GM18873 (cell line): Measurements from ENCODE around the gene TTLL1.

Experiments
- ATAC-seq: cut with Tn5 transposase; IDR thresholded peaks from one replicate; pipeline ENCODE4 v1.9.1; 2021; ENCODE audit warnings: mild to moderate bottlenecking, moderate library complexity, moderate number of reproducible peaks; ENCODE audit not compliant: unreplicated experiment, low FRiP score

The TTLL1 gene

DNA sequence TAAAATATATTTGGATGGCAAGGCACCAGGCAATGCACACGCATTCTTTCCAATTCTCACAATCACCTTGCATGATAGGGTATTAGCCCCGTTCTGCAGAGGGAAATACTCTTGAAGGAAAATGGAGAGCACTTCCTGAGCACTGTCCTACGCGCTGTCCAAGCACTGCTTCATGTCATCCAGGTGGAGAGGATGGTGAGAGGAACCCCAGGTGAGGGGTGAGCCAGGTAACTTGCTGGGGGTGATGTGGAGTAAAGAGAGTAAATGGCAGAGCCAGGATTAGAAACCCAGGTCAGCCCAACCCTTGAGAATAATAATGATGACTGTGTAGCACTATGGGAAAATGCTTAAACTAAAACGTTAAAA, 73.5 kb downstream of the TTLL1 start:
- no peak for ATAC-seq

DNA sequence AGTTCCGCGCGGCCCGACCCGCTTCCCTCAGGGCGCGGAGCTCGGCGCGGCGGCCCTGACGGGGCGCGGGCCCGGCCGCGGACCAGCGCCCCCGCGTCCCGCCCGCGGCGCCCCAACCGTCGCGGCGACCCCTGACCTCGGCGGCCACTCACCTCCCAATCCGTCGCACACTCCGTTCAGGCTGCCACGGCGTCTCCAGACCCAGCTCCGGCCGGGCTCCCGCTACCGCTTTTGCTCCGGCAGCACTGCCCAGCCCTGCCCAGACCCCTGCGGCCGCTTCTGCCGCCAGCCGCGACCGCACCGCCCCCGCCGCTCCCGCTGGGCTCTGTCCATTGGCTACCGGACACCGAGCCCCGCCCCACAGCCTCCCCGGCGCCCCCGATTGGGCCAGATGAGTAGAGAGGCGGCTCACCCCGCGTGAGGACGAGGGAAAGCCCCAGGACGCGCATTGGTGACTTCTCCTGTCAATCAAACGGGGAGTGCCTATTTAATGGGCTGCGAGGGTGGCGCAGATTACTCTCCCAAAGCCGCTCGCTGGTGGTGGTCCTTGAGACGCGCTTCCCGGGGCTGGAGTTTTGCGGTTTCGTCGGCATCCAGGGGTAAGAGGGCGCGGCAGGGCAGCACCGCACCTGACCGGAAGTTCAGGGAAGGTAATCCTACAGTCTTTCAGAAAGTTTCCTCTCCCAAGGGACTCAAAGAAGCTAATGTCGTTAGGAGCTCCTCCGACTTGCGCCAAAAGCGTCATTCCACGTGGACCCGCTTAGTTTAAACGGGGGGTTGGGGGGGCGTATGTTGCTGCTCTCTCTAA, 74.1 kb downstream of the TTLL1 start, which contains the start of gene PACSIN2:
PACSIN2 (minus strand) TSS at position 281 of the 808 bp plus-strand sequence. CDS start 103,069 bp downstream, outside the sequence.
- ATAC-seq = peak; percentile 83

DNA sequence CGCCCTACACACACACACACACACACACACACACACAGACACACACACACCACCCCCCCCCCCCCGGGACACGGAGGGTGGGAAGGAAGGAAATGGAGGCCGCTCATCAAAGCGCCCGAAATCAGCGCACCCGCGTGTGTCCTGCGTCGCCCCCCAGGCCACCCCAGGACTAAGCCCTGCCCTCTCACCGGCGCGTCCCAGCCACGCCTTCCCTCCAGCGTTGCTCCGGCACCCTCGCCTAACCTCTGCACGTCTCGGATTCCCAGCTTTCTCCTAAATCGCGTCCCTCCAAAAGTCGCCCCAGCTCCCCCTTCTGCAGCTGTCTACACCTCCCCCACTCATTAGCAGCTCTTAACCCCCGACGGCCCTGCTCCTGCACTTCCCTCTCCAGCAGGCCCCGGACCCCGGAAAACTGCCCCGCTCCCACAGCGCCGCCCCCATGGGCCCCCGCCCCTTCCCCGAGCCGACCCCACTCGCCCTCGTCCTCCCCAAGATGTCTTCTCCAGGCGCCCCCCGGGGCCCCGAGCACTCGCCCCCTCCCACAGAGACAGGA, 74.8 kb downstream of the TTLL1 start:
- ATAC-seq = no peak

DNA sequence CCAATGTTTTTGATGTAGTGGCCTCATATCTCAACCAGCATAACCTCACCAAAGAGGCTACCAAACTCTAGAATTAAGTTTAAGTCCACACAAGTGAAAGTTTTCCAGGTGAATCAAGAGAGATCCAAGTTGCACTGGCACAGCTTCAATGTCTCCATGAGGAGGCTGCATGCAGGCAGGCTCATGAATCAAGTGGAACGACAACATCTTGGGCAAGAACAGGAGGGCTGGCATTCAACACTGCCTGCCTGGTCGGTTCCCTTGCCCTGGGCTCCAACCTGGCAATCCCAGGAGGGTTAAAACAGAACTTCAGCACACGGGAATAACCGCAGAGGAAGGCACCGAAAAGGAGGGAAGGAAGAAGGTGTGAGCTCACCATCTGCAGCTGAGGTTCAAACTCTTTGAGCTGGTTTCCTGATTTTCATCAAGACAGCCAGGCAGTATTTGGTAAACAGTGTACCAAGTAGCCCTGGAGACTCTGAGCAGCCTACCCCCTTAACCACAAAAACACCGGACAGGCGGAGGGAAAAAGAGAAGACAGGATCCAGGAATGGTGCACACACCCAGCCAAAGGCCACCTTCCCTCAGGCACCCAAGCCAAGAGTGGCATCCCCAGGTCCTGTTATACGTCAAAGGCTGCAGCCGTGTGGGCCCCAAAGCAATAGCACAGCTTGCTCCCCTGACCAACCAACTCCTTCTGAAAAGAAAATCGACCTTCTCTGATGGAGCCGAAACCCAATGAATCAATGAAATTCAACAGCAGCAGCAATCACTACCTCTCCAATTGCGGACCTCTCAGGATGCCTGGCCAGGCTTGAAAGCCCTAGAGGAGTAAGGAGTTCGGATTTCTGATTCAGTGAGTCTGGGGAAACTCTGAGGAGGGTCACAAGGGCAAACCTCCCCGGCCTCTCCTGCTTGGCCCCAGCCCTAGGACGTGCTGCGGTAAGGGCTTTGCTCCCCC, 75.6 kb downstream of the TTLL1 start:
- ATAC-seq = no peak

DNA sequence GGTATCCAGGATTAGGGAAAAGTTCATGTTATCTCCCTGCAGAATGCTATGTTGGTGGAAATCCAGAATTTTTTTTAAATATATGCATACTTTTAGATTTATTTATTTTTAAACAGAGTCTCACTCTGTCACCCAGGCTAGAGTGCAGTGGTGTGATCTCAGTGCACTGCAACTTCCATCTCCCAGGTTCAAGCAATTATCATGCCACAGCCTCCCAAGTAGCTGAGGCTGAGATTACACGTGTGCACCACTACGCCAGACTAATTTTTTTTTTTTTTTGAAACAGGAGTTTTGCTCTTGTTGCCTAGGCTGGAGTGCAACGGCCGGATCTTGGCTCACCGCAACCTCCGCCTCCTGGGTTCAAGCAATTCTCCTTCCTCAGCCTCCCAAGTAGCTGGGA, 76.8 kb downstream of the TTLL1 start:
- no peak for ATAC-seq

DNA sequence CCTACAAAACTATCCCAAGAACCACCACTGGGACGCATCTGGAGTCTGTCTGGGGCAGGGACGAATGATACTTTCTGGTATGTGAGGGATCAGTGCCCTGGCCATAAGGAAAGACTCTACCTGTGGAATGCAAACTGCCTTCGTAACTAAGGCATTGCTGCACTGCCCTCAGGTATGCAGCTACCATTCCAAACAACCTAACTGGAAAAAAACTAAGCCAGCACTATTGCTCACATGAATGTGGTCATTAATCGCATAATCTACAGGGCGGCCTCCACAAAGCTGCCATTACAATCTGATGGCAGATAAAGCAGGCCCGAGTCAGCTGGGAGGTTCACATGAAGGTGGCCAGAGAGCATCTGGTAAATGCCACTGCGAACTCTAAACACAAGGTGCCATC, 78.1 kb downstream of the TTLL1 start:
- ATAC-seq = no peak

DNA sequence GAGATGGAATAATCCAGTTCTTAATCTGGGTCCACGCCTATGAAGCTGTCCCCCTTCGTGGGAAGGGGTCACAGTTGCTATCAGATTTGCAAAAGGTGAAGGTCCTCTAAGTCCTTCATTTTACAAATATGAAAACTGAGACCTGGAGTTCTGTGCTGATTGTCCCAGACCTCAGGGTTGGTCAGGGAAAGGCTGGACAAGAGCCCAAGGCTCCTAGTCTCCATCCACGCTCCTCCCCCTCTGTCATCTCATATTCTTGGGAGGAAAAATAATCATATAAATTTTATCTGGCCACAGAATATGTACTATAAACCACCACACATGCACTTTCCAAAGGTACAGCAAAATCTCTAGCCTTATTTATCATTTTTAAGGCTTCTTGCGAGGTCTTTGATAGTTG, 79.7 kb downstream of the TTLL1 start:
- no peak for ATAC-seq

DNA sequence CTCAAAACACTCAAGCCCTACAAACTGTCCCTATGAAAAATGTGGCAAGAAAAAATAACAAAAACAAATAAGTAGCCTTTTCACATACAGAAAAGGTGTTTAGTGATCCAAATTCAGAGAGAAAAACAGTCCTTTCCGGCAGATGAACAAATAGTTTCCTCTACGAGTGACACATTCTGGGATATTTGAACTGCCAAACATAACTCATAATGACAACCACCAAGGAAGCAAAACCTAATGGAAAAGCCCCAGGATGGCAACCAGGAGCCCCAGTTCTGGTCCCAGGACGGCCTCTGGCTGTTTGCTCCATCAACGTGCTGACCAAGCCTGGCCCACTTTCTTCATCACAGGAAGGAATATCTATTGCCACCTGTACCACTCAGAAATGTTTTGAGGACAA, 80.3 kb downstream of the TTLL1 start:
- no peak for ATAC-seq

DNA sequence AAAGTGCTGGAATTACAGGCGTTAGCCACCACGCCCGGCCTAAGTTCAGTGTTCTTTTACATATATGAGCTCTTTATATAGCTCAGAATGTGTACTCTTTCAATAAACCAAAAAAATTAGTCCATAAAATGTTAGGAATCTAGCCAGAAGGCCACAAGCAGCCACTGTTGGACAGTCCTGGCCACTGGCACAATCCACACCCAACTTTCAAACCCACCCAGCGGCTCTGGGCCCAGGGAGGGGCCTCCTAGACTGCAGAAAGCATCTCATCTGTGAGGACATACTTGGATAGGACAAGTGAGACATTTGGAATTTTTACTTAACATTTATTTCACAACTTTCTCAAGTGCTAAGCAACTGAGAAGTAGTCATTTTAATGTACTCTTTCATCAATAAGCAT, 80.7 kb downstream of the TTLL1 start:
- no peak for ATAC-seq

DNA sequence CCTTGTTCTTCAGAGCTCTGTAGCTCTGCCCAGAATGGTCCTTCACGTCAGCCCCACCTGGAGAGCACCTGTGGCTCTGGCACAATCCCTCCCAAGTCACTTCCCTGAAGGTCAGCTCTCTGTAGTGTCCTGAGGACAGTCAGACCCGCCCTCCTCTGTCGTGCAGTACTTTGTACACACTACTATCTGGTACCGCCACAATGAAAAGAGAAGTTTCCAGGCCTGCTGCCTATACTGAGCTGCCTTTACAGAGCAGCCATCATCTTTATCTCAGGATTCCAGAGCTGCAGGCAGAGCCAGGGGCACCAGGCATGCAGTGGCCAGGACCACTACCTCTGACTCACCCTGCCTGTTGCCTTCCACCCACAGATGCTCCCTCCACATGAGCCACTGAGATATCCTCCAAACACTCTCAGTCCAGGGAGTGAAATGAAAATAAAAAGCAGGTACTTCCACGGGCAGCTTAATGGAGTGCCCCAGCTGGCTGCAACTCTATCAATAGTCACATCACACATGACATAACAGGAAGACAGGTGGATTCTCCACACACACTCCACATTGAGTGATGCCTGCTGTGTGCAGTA, 81.6 kb downstream of the TTLL1 start:
- ATAC-seq = no peak

DNA sequence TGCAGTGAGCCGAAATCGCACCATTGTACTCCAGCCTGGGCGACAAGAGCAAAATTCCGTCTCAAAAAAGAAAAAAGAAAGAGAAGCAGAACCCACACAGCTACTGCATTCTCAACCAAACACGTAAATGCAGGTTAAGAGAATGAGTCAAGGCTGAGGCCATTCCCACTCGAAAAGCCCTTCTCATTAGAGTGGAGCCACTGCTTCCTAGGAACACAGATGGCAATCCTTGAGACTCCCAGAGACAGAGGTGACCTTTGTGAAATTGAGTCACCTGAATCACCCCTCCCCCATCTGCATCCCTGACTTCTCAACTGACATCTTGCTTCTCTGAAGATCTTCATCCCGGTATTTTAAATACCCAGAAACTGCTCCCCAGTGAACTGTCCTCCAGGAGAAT, 82.4 kb downstream of the TTLL1 start:
- ATAC-seq = no peak

DNA sequence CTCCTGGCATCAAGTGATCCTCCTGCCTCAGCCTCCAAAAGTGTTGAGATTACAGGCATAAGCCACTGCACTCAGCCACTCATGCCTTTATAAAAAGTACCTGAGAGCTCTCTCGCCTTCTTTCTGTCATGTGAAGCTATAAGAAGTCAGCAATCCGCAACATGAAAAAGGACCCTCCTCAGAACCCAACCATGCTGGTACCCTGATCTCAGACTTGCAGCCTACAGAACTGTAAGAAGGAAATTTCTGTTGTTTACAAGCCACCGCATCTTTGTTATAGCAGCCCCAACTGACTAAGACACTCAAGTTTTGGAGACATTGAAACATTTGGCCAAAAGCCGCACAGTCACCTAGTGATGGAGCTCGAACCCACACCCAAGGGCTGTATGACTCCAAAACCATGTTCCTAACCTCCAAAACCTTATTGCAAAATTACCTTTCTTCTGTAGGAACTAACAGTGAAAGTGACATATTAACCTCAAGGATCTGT, 83.1 kb downstream of the TTLL1 start:
- ATAC-seq = no peak

DNA sequence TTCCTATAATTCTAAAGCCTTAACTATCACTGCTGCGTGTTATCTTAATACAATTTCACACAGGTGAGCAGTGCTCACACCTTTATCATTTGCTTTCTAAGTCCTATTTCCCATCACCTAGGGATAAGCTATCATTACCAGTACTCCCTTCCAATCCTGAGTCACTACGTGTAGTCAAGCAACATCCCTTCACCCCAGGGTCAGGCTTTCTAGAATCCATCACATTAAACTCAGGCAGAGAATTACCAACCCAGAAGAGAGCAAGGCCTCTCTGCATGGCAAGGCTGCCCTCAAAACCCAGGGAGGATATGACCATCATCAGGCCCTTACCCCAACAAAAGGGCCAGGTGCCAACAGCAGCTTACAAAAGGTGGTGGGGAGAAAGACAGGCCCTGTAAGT, 84.1 kb downstream of the TTLL1 start:
- no peak for ATAC-seq

DNA sequence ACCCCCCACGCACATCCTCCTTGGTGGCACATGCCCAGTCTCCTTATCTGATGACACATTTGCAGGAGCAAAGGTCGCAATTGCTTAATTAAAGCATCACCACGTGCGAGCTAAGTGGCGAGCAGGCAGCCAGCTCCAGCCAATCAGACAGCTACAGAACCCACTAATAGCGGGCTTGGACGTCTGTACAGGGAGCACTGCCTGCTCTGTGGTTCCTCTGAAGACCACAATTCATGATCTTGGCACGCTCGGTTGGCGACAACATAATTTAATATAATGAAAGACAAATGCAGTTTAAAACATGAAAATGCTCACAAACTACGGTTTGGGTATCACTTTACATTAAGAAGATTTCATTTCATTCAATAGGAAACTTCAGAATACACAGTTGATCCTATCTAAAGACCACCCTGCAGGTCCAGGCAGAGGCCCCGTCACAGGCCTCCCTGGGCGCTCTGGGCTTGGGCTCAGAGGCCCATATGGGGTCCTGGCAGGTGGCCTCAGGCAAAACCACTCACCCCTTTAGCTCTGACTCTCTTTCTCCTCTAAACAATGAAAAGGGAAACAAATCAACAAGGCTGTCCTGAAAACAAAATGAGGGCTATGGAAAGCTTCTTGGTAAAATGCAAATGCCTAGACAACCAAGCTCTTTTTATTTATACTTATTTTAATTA, 84.7 kb downstream of the TTLL1 start:
- ATAC-seq = no peak

DNA sequence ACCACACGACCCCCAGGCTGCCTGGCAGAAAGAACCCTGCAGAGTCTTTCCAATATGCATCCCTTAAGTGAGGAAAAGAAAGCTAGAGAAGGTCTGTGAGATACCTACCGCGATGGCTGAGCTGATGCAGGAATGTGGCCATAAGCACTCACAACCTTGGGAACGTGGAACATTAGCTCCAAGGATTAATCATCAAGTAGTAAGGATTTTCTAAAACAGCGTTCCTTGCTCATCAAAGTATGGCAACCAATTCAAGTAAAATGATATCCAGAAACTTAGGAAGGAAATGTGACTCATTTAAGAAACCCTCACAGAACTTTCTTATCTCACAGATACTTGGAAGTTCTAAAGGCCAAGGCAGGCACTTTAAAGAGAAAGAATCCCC, 87.0 kb downstream of the TTLL1 start:
- ATAC-seq = no peak

DNA sequence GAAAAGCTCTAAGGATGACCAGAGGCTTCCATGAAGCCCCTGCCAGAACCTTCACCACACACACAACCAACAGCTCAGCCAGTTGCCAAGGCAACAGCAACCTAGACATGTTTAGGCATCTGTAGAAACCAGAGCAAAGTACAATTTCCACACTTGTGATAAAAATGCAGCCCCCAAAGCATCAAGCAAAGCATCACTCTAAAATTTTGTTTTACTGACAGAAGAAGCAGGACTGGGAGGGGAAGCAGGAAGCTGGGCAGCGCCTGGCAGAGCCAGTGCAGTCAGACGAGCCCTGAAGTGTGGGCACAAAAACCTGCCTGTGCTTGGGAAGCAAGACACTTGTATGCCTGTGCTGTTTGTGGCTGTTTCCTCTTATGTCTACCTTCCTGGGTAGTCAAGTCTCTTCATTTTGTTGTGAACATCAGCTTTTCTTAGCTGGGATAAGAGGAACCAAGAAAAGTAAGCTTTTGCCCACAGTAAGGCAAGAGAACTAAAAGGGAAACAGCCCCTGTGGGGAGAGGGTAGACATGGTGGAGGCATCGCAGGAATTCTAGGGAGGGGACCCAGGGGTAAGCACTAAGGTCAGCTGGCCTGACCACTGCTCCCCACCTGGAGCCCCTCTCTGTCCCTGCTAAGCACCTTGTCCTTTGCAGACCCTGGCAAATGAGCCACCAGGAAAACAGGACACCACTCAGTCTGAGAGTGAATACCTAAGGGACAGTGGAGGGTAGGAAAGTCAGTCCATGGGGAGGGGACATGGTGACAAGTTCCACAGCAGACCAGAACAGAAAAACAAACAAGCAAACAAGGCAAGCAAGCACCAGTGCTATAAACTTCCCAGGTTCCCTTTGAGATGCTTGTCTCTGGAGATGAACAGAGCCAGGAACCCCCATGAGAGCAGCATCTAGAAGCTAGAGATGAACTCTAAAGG, 87.7 kb downstream of the TTLL1 start:
- no peak for ATAC-seq

DNA sequence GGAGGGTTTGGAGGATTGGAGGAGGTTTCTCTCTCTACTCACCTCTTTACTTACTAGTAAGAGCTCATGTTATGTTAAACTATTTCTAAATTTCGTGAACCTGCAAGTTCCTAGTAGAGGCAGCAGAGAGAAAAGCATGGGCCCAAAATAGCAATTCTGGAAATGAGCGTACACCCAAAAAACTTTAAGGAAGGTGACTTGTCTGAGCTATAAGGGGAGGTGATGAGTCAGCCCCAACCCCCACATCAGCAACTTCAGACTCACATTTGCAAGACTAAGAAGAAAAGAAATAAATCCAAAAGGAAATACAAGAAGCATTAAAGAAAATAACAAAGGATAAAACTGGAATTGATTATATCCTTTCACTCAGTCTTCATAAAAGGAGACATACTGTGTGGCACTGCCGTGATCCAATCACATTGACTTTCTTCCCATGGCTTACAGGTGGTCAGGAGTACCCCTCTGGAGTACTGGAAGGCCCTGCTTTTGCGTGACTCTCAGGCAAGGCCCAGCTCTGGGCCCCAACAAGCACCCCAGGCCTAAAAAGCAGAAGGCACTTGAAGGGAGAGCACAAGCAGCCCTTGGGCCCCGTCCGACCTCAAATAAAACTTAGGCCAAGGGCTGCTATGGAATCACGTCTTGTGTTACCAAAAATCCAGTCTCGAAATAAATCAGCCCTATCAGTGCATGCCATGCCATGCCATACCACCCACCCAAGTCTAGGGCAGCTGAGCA, 88.6 kb downstream of the TTLL1 start:
- no peak for ATAC-seq

DNA sequence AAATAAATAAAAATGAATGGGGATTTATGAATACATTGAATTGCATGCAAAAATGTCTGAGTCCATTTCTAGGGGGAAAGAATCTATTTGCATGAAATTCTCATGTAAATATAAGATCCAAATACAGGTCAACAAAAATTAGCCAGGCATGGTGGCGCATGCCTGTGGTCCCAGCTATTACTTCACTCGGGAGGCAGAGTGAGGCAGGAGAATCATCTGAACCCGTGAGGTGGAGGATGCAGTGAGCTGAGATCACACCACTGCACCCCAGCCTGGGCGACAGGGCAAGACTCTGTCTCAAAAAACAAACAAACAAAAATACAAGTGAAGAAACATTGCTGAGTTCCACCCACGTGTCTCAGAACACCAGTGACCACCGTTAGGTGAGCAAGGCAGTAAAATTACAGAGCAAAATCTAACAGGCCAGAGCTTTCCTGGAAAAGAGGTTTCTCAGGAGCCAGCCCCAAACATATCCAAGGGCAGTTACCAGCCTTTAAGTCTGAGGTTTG, 91.6 kb downstream of the TTLL1 start:
- ATAC-seq = no peak
